K562 (cell line): ENCODE data around the gene ARHGAP22. TPM values are rescaled to one million over a fixed set of nuclear protein-coding genes. Genes with fewer than 3 reads are reported as not detected.

Source experiments
- ETS1 ChIP-seq: conservative IDR thresholded peaks from 2 replicates; pipeline ENCODE4 v1.6.1; 2011; ENCODE audit warnings: low read depth, mild to moderate bottlenecking, low read length; ENCODE audit not compliant: control insufficient read depth
- GABPA ChIP-seq: fragments of 200-800 bp; sonication (Bioruptor generic); conservative IDR thresholded peaks from 2 replicates; pipeline ENCODE4 v1.6.1; 2016; ENCODE audit warnings: low read depth, missing genetic modification characterization, missing compliant biosample characterization
- GMEB1 ChIP-seq: fragments of 250-450 bp; sonication (Bioruptor Pico); IDR thresholded peaks from 2 replicates; pipeline ENCODE4 v1.4.0; 2020; ENCODE audit warnings: mild to moderate bottlenecking
- HCFC1 ChIP-seq: IDR thresholded peaks from 2 replicates; pipeline ENCODE4 v1.6.1; 2012; ENCODE audit warnings: low read depth, low read length, improper control_type of control experiment
- JUND ChIP-seq, 2 experiments: IDR thresholded peaks; 2 replicates in 1 of 2; 3 replicates in 1 of 2; pipeline ENCODE4 v1.6.1; 2011; ENCODE audit warnings: borderline replicate concordance in 2 of 2, low read depth in 2 of 2, low read length in 2 of 2, improper control_type of control experiment in 1 of 2, missing biosample characterization in 1 of 2, missing genetic modification characterization in 1 of 2, missing genetic modification reagents in 1 of 2
- KDM5B ChIP-seq: fragments of 200-600 bp; sonication (generic); IDR thresholded peaks from 2 replicates; pipeline ENCODE4 v1.6.1; 2012; ENCODE audit warnings: low read depth, mild to moderate bottlenecking, moderate library complexity, low read length, control low read depth, inconsistent platforms; ENCODE audit not compliant: insufficient replicate concordance
- MCM5 ChIP-seq: fragments of 450-650 bp; IDR thresholded peaks from 2 replicates; pipeline ENCODE4 v1.6.1; 2016; ENCODE audit warnings: low read depth
- MYNN ChIP-seq, 2 experiments: sonication (generic); formaldehyde crosslinking in 1 of 2; IDR thresholded peaks; 2 replicates each; pipeline versions ENCODE4 v1.5.0 to v1.6.1; 2016 to 2020; ENCODE audit warnings: antibody characterized with exemption in 1 of 2, missing genetic modification reagents in 1 of 2
- NEUROD1 ChIP-seq: fragments of 150-350 bp; IDR thresholded peaks from 2 replicates; pipeline ENCODE4 v1.6.1; 2014; ENCODE audit warnings: borderline replicate concordance, low read length, low read depth; ENCODE audit not compliant: partially characterized antibody
- PRDM10 ChIP-seq: fragments of 450-650 bp; IDR thresholded peaks from 2 replicates; pipeline ENCODE4 v1.6.1; 2018; ENCODE audit not compliant: partially characterized antibody
- SUPT5H ChIP-seq: fragments of 450-650 bp; IDR thresholded peaks from 2 replicates; pipeline ENCODE4 v1.6.1; 2016
- TARDBP ChIP-seq: fragments of 450-650 bp; IDR thresholded peaks from 2 replicates; pipeline ENCODE4 v1.6.1; 2016
- ZNF280A ChIP-seq: fragments of 450-650 bp; IDR thresholded peaks from 2 replicates; pipeline ENCODE4 v1.6.1; 2018; ENCODE audit warnings: mild to moderate bottlenecking, low read depth; ENCODE audit not compliant: partially characterized antibody
- ZNF316 ChIP-seq: fragments of 450-650 bp; IDR thresholded peaks from 2 replicates; pipeline ENCODE4 v1.6.1; 2016
- ZNF445 ChIP-seq: fragments of 250-450 bp; sonication (Bioruptor Pico); IDR thresholded peaks from 2 replicates; pipeline ENCODE4 v1.4.0; 2020; ENCODE audit warnings: low read depth, mild to moderate bottlenecking, moderate library complexity
- ZNF57 ChIP-seq: fragments of 450-650 bp; formaldehyde crosslinking; IDR thresholded peaks from 2 replicates; pipeline ENCODE4 v1.4.0; 2020; ENCODE audit warnings: mild to moderate bottlenecking, moderate library complexity
- ZNF583 ChIP-seq: fragments of 250-450 bp; sonication (Bioruptor Pico); IDR thresholded peaks from 2 replicates; pipeline ENCODE4 v1.4.0; 2020
- ZNF644 ChIP-seq: fragments of 200-800 bp; sonication (Bioruptor generic); IDR thresholded peaks from 2 replicates; pipeline ENCODE4 v1.6.1; 2016; ENCODE audit warnings: low read depth, missing genetic modification characterization, missing compliant biosample characterization
- ZNF830 ChIP-seq: fragments of 250-450 bp; sonication (Bioruptor Pico); IDR thresholded peaks from 2 replicates; pipeline ENCODE4 v1.5.0; 2021; ENCODE audit warnings: mild to moderate bottlenecking
- polyA plus RNA-seq, 8 experiments: library from polyadenylated mRNA; depleted of rRNA in 4 of 8; stranded (reverse) in 5 of 8; unstranded in 3 of 8; fragments of >200 nt; fragmentation: Nextera tagmentation in 2 of 8; fragmentation: Illumina TruSeq in 1 of 8; extraction: Ambion mirVana in 2 of 8; extraction: Trizol in 1 of 8; gene quantifications; 2 replicates each; pipeline versions ENCODE4 v1.2.1 to v1.2.3, GENCODE V29; 2011 to 2014; ENCODE audit warnings: inconsistent platforms in 1 of 8, missing spikeins in 1 of 8
- total RNA-seq, 7 experiments: library from RNA; depleted of rRNA in 6 of 7; stranded (reverse); fragments of >200 nt in 6 of 7; fragmentation: Illumina TruSeq in 2 of 7; extraction: Trizol in 2 of 7; gene quantifications; 2 replicates each; pipeline versions ENCODE4 v1.2.1 to v1.2.3, GENCODE V29; 2011 to 2021; ENCODE audit warnings: low replicate concordance in 1 of 7

Gene ARHGAP22
- total and polyA plus RNA-seq, 9 of the 15 experiments (the other 6 are each of a cell fraction or from before 2014, with no cell fraction given): 1.3 to 28.1 (median 12.7) TPM

- TF ChIP-seq ETS1 (0 out of 2 replicates have a peak, but pooled peaks have one; percentile 38), ZNF644 (no peak), TARDBP (0 out of 2 replicates have a peak, but pooled peaks have one; percentile 35), ZNF316 (no peak), HCFC1 (peak; percentile 27), GMEB1 (CRISPR knock-in tag) (no peak), JUND (IDR thresholded peaks at IDR 0.05; ENCODE audit: borderline replicate concordance, low read depth, low read length) (0 out of 2 replicates have a peak, but pooled peaks have one; percentile 15), JUND (tag; IDR thresholded peaks at IDR 0.05; ENCODE audit: borderline replicate concordance, low read depth, low read length) (no peak), MYNN (IDR thresholded peaks at IDR 0.05) (no peak), MYNN (CRISPR knock-in tag; IDR thresholded peaks at IDR 0.05) (no peak), GABPA (tag) (no peak), NEUROD1 (peak; percentile 29), KDM5B (peak; percentile 44), ZNF583 (no peak), ZNF57 (CRISPR knock-in tag) (no peak), ZNF830 (CRISPR knock-in tag) (no peak), SUPT5H (no peak), ZNF445 (CRISPR knock-in tag) (no peak), PRDM10 (no peak), ZNF280A (no peak), MCM5 (no peak)
These were observed 80.8 kb downstream of the ARHGAP22 start (continued) for GRCh38 chr10:48523820-48524758.
